Measurements from ENCODE around the gene ZNF526. TPM values are rescaled to one million over a fixed set of nuclear protein-coding genes. Genes with fewer than 3 reads are reported as not detected.

Gene ZNF526
- total and polyA plus RNA-seq, 9 of the 15 experiments (the other 6 are each of a cell fraction or from before 2014, with no cell fraction given), result 1.3 to 17.9 (median 6.2) TPM

DNA sequence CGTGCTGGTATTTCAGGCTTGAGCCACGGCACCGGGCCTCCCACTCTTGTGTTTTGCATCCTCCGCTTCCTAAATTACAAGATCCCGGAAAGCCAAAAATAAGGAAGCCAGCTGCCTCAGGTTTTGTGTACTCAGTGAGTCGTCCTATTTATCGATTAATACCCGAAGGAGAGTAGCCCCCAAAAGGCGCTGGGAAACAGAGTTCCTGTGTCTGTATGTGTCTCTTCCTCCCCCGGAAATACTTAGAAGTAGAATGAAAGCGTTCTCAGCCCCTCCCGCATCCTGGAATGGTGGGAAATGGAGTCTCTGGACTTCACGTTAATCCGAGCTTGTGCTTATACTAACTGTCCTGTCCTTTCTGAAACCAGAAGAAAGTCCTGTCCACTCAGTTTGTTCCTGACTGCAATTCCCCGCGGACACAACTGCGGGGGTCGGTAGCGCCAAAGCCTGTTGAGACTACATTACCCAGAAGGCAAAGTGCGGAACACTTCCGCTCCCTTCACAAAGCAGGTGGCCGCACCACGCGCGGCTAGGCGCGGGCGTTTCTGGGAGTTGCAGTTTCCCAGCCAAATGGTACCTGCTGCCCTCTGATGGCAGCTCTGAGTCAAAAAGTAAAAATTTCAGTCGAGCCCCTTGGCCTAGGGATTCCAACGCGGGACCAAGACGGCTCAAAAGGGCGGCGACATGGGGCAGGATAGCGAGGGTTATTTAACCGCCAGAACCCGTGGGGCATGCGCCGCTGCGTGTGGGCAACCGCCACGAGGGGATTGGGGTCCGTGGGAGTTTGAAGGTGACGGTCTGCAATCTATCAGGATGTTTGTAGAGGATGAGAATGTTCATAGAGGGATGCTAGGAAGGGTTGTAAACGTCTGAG, 24.5 kb downstream of the ZNF526 start (continued):
- no peak for TF ChIP-seq NFYB (IDR thresholded peaks at IDR 0.05; ENCODE audit: extremely low read depth, insufficient read length)
- TF ChIP-seq TRIM24 (IDR thresholded peaks at IDR 0.05), result no peak
- no peak for TF ChIP-seq ARID3B (CRISPR knock-in tag; IDR thresholded peaks at IDR 0.05; ENCODE audit: borderline replicate concordance)
- TF ChIP-seq PML (IDR thresholded peaks at IDR 0.05; ENCODE audit: low read length), result peak; percentile 65; the same call in 1 of the 2 replicates
- TF ChIP-seq, protein P1, sequence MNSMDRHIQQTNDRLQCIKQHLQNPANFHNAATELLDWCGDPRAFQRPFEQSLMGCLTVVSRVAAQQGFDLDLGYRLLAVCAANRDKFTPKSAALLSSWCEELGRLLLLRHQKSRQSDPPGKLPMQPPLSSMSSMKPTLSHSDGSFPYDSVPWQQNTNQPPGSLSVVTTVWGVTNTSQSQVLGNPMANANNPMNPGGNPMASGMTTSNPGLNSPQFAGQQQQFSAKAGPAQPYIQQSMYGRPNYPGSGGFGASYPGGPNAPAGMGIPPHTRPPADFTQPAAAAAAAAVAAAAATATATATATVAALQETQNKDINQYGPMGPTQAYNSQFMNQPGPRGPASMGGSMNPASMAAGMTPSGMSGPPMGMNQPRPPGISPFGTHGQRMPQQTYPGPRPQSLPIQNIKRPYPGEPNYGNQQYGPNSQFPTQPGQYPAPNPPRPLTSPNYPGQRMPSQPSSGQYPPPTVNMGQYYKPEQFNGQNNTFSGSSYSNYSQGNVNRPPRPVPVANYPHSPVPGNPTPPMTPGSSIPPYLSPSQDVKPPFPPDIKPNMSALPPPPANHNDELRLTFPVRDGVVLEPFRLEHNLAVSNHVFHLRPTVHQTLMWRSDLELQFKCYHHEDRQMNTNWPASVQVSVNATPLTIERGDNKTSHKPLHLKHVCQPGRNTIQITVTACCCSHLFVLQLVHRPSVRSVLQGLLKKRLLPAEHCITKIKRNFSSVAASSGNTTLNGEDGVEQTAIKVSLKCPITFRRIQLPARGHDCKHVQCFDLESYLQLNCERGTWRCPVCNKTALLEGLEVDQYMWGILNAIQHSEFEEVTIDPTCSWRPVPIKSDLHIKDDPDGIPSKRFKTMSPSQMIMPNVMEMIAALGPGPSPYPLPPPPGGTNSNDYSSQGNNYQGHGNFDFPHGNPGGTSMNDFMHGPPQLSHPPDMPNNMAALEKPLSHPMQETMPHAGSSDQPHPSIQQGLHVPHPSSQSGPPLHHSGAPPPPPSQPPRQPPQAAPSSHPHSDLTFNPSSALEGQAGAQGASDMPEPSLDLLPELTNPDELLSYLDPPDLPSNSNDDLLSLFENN (IDR thresholded peaks at IDR 0.05; ENCODE audit: low read depth in 2 of 2, low read length in 2 of 2), result peak; percentile 48 to 55; a peak in 1 of 4 replicates
- no peak for TF ChIP-seq RBM25 (IDR thresholded peaks at IDR 0.05; ENCODE audit: low read depth, low read length, severe bottlenecking)
- TF ChIP-seq SRF (CRISPR knock-in tag; IDR thresholded peaks at IDR 0.05), result peak in 1 of 2 experiments; percentile 70; a peak in 1 of 4 replicates
- TF ChIP-seq UBTF (IDR thresholded peaks at IDR 0.05; ENCODE audit: borderline replicate concordance in 1 of 2, low read depth in 2 of 2, low read length in 2 of 2), result no peak
- no peak for TF ChIP-seq PHB (CRISPR knock-in tag; IDR thresholded peaks at IDR 0.05)
- TF ChIP-seq ATF7 (IDR thresholded peaks at IDR 0.05), result peak; percentile 76
- no peak for TF ChIP-seq ZSCAN29 (IDR thresholded peaks at IDR 0.05)
- TF ChIP-seq KHSRP (IDR thresholded peaks at IDR 0.05), result no peak
- no peak for TF ChIP-seq SETDB1 (IDR thresholded peaks at IDR 0.05; ENCODE audit: low read length)
- TF ChIP-seq ZNF695 (CRISPR knock-in tag; IDR thresholded peaks at IDR 0.05), result 0 out of 2 replicates have a peak, but pooled peaks have one; percentile 46
- 0 out of 2 replicates have a peak, but pooled peaks have one; percentile 7 for TF ChIP-seq TCF3 (CRISPR knock-in tag; IDR thresholded peaks at IDR 0.05)
- TF ChIP-seq HNRNPK (IDR thresholded peaks at IDR 0.05; ENCODE audit: low read depth, low read length, poor library complexity, severe bottlenecking), result no peak
- TF ChIP-seq ETS2 (tag; IDR thresholded peaks at IDR 0.05; ENCODE audit: borderline replicate concordance, poor library complexity, severe bottlenecking), result no peak
- TF ChIP-seq E2F6 (IDR thresholded peaks at IDR 0.05; ENCODE audit: borderline replicate concordance in 1 of 2, extremely low read depth in 1 of 2, insufficient read depth in 1 of 2, insufficient read length in 1 of 2, low read depth in 1 of 2, low read length in 1 of 2, poor library complexity in 1 of 2, severe bottlenecking in 1 of 2), result peak; percentile 8 to 21

Measured in K562 (cell line).